ENCODE measurements around the gene SAMM50.

SAMM50 gene

DNA sequence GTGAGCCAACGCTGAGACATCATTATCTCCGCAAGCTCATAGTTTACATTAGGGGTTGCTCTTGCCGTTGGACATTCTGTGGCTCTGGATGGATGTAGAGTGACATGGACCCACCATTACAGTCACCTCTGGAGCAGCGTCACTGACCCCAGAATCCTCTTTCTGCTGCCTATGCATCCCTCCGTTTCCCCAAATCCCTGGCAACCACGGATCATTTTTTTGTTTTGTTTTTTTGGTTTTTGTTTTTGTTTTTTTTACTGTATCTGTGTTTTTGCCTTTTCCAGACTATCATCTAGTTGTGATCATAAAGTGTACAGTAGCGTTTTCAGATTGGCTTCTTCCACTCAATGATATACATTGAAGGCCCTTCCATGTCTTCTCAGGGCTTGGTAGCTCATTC lies 72.8 kb downstream of the SAMM50 start:
- TF ChIP-seq, protein P1, sequence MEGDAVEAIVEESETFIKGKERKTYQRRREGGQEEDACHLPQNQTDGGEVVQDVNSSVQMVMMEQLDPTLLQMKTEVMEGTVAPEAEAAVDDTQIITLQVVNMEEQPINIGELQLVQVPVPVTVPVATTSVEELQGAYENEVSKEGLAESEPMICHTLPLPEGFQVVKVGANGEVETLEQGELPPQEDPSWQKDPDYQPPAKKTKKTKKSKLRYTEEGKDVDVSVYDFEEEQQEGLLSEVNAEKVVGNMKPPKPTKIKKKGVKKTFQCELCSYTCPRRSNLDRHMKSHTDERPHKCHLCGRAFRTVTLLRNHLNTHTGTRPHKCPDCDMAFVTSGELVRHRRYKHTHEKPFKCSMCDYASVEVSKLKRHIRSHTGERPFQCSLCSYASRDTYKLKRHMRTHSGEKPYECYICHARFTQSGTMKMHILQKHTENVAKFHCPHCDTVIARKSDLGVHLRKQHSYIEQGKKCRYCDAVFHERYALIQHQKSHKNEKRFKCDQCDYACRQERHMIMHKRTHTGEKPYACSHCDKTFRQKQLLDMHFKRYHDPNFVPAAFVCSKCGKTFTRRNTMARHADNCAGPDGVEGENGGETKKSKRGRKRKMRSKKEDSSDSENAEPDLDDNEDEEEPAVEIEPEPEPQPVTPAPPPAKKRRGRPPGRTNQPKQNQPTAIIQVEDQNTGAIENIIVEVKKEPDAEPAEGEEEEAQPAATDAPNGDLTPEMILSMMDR (IDR thresholded peaks at IDR 0.05; ENCODE audit: extremely low read depth, missing control alignments): no peak
- no peak for DNase-seq (ENCODE audit: low spot score)

GRCh38 chr22:44029069-44029468 lies 73.8 kb downstream of the SAMM50 start:
- TF ChIP-seq, protein P1 (IDR thresholded peaks at IDR 0.05; ENCODE audit: extremely low read depth, missing control alignments): no peak
- DNase-seq (ENCODE audit: low spot score): no peak

DNA sequence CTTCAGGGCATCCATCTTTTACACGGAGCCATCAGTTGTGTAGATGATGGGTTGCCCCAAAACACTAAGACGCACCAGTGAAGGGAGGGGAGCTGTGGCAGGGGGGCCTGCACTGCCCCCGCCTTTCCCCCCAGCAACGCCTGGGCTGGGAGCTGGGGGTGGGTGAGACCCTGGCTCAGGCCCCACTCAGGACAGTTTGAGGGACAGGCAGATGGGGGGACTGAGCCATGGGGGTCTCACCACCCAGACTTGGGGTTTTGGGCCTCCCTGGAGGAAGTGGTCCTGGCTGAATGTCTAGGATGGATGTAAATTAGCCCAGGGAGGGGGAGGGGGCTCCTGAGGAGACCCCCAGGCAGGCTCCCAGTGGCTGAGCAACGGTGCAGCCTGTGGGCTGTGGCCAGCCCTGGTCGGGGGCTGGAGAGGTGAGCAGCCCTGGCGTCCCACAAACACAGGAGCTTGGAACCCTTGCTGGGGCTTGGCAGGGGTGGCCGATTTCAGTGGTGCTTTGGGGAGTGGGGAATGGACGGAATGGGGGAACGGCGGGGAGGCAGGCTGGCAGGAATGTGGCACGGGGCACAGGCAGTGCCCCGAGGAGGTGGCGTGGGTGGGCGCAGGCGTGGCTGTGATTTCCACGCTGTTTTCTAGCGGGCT lies 74.9 kb downstream of the SAMM50 start:
- TF ChIP-seq, protein P1 (IDR thresholded peaks at IDR 0.05; ENCODE audit: extremely low read depth, missing control alignments): no peak
- no peak for DNase-seq (ENCODE audit: low spot score)

GRCh38 chr22:44030702-44031082 lies 75.5 kb downstream of the SAMM50 start:
- TF ChIP-seq, protein P1 (IDR thresholded peaks at IDR 0.05; ENCODE audit: extremely low read depth, missing control alignments): no peak
- DNase-seq (ENCODE audit: low spot score): no peak

DNA sequence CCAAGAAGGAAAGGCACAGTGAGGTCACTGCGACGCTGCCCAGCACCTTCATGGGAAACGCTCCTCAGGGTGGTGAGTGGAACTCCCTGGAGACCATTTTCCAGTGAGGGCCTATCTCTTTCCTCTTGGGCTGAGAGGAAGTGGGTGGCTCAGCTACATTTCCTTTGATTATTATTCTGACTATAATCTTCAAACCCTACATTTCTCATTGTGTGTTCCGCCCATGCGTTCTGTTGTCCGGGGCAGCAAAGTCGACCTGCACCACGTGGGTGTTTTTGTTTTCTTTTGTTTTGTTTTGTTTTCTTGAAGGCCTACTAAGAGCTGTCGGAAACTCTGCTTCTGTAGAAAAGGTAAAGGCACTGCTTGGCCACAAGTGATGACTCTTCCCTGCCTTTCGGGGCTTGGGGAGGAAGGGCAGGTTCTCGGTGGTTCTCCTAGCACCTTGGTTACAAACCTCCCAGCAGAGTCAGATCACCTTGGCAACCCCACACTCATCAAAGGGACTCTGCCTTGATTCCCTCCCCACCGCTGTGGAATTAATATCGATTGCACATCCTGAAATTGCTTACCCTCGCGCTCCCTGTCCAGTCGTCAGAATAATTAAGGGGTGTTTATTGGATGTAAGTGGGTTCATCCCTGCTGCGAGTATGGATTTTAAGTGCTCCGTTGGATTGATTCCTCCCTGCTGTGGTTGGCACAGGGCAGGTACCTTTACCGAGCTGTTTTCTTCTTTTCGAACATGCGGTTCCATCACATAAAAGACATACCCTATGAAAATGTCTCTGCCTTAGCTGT lies 76.1 kb downstream of the SAMM50 start:
- TF ChIP-seq, protein P1 (IDR thresholded peaks at IDR 0.05; ENCODE audit: extremely low read depth, missing control alignments): no peak
- no peak for DNase-seq (ENCODE audit: low spot score)

DNA sequence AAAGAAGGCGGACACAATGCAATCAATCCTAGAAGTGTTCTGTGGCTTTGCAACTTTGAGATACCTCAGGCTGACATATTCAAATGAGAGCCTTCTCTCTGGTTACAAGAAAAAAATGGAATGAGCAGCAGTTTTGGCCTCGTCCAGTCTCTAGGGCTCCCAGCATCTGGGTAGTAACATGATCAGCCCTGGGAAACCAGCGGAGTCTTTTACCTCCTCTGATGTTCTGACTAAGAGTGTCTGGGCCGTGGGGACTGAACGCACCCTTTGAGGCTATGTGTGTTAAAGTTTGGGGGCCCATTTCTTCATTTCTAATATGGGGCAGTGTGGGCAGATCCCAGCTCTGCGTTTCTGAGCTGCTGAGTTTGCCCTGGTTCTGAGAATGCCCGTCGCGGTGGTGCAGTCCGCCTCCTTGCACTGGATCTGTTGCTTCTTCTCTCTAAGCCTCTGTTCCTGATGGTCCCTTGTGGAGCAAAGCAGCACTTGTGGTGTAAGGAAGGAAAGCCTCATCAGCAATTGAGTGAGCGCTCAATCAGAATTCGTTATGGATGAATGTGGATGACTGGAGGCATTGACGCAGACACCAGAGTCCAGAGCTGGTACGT lies 77.0 kb downstream of the SAMM50 start:
- TF ChIP-seq, protein P1 (IDR thresholded peaks at IDR 0.05; ENCODE audit: extremely low read depth, missing control alignments): no peak
- no peak for DNase-seq (ENCODE audit: low spot score)

DNA sequence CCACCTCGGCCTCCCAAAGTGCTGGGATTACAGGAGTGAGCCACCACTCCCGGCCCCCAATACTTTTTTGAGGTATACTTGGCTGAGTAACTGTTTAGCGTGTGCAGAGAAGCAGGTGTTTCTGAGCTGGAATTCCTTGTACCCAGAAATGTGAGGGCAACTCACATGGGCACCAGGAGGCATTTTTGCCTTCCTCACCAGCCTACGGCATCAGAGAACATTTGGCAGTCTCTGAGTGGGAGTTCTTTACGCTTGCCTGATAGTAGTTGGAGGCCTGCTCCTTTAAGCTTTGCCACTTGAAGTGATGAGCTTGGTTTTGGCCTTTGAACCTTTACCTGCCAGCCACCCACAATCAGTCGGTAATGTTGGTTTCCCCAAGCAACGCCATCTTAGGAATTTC lies 78.0 kb downstream of the SAMM50 start:
- DNase-seq (ENCODE audit: low spot score): no peak
- TF ChIP-seq, protein P1 (IDR thresholded peaks at IDR 0.05; ENCODE audit: extremely low read depth, missing control alignments): no peak
